ENCODE results near the gene FN3KRP.

DNA sequence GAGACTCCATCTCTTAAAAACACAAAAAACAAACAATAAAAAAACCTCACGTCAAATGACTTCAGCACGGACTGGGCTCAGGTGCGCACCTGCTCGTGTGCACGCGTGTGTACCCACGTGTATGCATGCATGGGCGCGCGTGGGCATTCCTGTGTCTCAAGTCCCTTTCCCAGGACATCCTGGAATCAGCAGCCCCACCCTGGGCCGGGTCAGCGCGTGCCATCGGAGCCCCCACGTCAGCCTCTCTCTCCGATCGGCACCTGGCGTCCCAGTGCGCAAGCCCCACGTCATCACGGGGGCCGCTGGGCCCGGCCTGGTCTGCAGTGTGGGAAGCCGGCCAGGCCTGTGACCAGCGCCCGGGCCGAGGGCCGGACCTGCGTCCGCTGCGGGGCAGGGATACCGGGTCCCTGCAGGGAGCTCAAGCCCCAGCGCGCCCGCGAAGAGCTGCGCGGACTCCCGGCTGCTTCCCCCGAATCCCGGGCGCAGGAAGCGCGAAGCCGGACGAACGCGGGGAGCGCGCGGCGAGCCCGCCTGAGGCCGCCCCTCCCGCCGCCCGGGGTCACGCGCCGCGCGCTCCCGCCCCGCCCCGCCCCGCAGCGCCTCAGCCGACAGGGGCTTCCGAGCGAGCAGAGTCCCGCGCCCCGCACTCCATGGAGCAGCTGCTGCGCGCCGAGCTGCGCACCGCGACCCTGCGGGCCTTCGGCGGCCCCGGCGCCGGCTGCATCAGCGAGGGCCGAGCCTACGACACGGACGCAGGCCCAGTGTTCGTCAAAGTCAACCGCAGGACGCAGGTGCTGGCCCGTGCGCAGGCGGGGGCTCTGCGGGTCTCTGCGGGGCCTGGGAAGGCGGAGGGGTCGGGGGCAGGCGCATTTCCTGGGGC lies 18.7 kb downstream of the FN3KRP start, which contains the start of gene FN3K:
- TF ChIP-seq, protein P1, sequence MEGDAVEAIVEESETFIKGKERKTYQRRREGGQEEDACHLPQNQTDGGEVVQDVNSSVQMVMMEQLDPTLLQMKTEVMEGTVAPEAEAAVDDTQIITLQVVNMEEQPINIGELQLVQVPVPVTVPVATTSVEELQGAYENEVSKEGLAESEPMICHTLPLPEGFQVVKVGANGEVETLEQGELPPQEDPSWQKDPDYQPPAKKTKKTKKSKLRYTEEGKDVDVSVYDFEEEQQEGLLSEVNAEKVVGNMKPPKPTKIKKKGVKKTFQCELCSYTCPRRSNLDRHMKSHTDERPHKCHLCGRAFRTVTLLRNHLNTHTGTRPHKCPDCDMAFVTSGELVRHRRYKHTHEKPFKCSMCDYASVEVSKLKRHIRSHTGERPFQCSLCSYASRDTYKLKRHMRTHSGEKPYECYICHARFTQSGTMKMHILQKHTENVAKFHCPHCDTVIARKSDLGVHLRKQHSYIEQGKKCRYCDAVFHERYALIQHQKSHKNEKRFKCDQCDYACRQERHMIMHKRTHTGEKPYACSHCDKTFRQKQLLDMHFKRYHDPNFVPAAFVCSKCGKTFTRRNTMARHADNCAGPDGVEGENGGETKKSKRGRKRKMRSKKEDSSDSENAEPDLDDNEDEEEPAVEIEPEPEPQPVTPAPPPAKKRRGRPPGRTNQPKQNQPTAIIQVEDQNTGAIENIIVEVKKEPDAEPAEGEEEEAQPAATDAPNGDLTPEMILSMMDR (IDR thresholded peaks at IDR 0.05), result no peak
- TF ChIP-seq POLR2AphosphoS5 (IDR thresholded peaks at IDR 0.05) (peak; percentile 40 to 61 (median 57)), POLR2A (IDR thresholded peaks at IDR 0.05) (peak; percentile 43), EP300 (IDR thresholded peaks at IDR 0.05; ENCODE audit: low read depth) (peak; percentile 68)

All from transverse colon (tissue), 4 donors.